Measurements from ENCODE around the gene SLC16A10. TPM values are rescaled to one million over a fixed set of nuclear protein-coding genes. Genes with fewer than 3 reads are reported as not detected.
"Not testable (repeated sequence)": the region's sequence is repeated elsewhere in the genome, so short reads cannot be mapped to it uniquely, and the experiment has no call there.

SLC16A10 gene
- total RNA-seq, 1 donor from 2014 or later: 1.9 TPM

- DNase-seq (ENCODE audit: low read depth): no peak
Measured at GRCh38 chr6:111184827-111185532, 97.7 kb downstream of the SLC16A10 start.

GRCh38 chr6:111185954-111186353 is 98.7 kb downstream of the SLC16A10 start:
- DNase-seq (ENCODE audit: low read depth): no peak

GRCh38 chr6:111187874-111188273 is 100.6 kb downstream of the SLC16A10 start:
- no peak for DNase-seq (ENCODE audit: low read depth)

DNA sequence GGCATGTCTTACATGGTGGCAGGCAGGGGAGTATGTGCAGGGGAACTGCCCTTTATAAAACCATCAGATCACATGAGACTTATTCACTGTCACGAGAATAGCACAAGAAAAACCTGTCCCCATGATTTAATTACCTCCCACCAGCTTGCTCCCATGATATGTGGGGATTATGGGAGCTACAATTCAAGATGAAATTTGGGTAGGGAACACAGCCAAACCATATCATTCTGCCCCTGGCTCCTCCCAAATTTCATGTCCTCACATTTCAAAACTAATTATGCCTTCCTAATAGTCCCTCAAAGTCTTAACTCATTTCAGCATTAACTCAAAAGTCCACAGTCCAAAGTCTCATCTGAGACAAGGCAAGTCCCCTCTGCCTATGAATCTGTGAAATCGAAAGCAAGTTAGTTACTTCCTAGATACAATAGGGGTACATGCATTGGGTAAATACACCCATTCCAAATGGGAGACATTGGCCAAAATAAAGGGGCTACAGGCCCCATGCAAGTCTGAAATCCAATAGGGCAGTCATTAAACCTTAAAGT is 102.4 kb downstream of the SLC16A10 start:
- DNase-seq (ENCODE audit: low read depth): not testable (repeated sequence)

- no peak for DNase-seq (ENCODE audit: low read depth)
Measured at GRCh38 chr6:111190637-111191036, 103.3 kb downstream of the SLC16A10 start.

- DNase-seq (ENCODE audit: low read depth): not testable (repeated sequence)
Measured at GRCh38 chr6:111191136-111191535, 103.8 kb downstream of the SLC16A10 start.

DNA sequence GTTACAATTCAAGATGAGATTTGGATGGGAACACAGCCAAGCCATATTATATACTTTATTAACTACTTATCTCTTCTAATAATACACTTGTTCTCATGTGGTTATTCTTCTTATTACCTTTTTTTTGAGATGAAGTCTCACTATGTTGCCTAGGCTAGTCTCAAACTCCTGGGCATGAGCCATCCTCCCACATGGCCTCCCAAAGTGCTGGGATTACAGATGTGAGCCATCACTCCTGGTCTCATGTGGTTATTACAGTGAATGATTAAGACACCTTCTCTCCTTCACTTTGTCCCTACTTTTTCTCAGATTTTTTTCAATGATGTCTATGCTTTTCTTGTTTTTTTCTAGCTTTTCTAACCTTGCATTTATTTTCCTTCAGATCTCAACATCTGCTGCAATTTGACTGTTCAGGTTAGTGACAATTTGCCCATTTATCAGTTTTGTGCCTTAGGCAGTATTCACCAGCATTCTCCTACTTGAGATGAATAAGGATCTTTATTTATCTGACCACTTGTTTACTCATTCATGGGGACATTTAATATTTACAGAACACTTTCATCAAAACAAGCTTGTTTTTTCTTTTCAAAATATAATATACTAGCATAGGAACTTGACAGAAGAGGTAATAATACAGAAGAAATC is 105.7 kb downstream of the SLC16A10 start:
- DNase-seq (ENCODE audit: low read depth): no peak

GRCh38 chr6:111195656-111196055 is 108.4 kb downstream of the SLC16A10 start:
- DNase-seq (ENCODE audit: low read depth): no peak

GRCh38 chr6:111198841-111199240 is 111.5 kb downstream of the SLC16A10 start:
- no peak for DNase-seq (ENCODE audit: low read depth)

DNA sequence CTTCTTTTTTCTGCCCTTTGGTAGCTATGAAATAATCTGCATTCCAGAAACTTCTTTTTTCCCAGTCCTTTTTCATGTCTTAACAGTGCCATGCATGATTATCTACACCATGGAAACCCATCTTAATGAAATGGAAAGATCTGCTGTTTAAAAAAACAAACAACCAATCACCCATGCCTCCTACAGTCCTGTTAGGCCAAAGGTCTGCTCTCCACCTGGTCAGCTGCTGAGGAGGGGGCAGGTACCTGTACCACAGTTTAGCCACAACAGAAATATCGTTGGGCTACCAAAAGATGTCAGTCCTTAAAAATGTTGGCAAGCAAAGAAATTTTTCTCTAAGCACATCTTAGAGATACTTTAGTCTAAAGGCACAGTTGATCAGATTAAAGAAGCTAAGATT is 112.6 kb downstream of the SLC16A10 start:
- no peak for DNase-seq (ENCODE audit: low read depth)

GRCh38 chr6:111200350-111201243 is 113.3 kb downstream of the SLC16A10 start:
- no peak for DNase-seq (ENCODE audit: low read depth)

GRCh38 chr6:111201244-111201554 is 113.9 kb downstream of the SLC16A10 start:
- DNase-seq (ENCODE audit: low read depth): no peak

DNA sequence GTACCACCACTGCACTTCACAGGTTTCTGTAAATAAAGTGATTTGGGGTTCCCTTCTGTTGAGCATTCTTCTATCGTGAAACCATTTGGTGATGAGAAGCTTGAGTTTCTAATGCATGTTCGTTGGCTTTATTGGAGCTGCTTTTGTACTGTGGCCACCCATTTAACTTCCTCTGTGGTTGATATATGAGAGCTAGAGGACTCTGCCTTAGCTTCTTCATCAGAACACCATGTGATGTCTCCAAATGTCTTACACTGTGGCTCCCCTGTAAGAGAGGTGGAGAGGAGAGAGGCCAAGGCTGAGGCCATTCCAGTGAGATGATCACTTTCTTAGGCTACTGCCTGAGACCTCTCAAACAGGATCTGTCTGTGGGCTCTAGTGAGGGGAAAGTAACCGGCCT is 114.5 kb downstream of the SLC16A10 start:
- peak; percentile 35 for DNase-seq (ENCODE audit: low read depth)

GRCh38 chr6:111203539-111203938 is 116.2 kb downstream of the SLC16A10 start:
- DNase-seq (ENCODE audit: low read depth): not testable (repeated sequence)

DNA sequence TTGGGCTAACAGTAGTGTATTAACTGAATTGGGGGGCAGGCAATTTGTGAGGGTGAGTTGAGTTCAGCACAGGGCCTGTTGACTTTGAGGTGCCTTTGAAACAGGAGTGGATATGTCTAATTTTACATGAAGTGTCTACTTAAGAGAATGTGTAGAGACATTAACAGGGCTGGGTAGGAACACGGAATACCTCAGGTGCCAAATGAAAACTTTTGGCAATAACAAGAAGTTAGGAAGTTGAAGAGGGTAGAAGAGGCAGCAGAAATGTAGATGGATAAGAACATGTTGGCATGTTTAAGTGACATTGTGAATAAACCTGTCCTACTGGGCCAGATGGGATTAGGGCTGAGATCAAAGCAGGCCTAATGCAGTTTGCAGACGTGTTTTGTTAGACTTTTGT is 117.0 kb downstream of the SLC16A10 start:
- no peak for DNase-seq (ENCODE audit: low read depth)

GRCh38 chr6:111204881-111205280 is 117.6 kb downstream of the SLC16A10 start:
- DNase-seq (ENCODE audit: low read depth): no peak

- no peak for DNase-seq (ENCODE audit: low read depth)
Measured at GRCh38 chr6:111205502-111205901, 118.2 kb downstream of the SLC16A10 start.

DNA sequence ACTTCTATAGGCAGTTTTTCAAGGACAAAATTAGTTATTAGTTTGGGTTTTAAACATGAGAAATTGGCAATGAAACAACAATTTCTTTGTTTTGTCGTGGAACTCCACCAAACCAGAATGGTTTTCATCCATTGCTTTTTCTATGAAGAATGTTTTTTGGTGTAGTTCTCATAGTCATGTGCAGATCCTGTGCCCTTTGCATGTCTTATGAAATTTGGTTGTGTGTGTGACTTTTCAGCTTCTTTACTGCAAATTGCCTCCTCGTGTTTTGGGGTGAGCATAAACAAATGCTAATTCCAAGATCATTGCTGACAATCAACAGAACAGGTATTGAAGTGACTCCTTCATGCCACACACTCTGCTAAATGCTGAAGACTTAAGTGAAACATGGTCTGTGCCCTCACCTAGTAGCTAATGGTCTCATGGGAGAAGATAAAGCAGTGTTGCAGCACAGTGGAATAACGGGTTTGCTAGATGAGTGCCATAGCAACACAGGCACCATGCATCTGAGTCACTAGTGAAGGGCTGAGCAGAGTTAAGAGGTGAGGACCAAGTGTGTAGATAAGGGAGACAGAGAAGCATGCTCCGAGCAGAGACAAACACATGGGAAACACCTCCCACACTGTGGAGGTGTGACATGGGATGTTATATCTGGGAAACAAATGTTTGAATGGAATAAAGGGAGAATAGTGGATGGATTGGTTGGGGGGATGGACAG is 120.0 kb downstream of the SLC16A10 start:
- DNase-seq (ENCODE audit: low read depth): no peak

DNA sequence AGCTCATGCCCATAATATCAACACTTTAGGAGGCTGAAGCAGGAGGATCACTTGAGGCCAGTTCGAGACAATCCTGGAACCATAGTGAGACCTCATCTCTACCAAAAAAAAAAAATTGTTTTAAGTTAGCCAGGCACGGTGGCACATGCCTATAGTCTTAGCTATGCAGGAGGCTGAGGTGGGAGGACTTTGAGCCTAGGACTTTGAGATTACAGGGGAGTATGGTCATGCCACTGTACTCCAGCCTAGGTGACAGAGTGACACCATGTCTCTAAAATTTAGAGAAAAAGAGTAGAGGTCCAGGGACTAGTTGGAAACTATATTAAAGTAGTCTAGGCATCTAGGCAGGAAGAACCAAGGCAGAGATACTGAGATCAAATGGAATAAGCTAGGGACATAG is 121.6 kb downstream of the SLC16A10 start:
- DNase-seq (ENCODE audit: low read depth): no peak

- DNase-seq (ENCODE audit: low read depth): peak; percentile 85
Measured at GRCh38 chr6:111210194-111210728, 123.0 kb downstream of the SLC16A10 start.

Measured in myocyte (in vitro differentiated cells).